Body of pancreas (tissue), 4 donors: ENCODE measurements around the gene SMARCA4. TPM values are rescaled to one million over a fixed set of nuclear protein-coding genes. Genes with fewer than 3 reads are reported as not detected.

Experiments
- ATAC-seq: fragments of 150-250 bp; one replicate; pipeline ENCODE4 v1.9.1; 2016
- DNase-seq, 4 donors: peaks; one replicate each; pipeline ENCODE4 v3.0.0-alpha.2; 2019
- H3K27ac ChIP-seq, 4 donors: fragments of 200-600 bp; sonication (generic); 1 replicate in 3 of 4; 2 replicates in 1 of 4; pipeline versions ENCODE4 v1.5.1 to v1.6.1; 2016 to 2019; ENCODE audit warnings: mild to moderate bottlenecking in 1 of 4, mixed read lengths in 1 of 4, moderate library complexity in 1 of 4
- H3K27me3 ChIP-seq, 2 donors: fragments of 200-600 bp; sonication (generic); one replicate each; pipeline ENCODE4 v1.6.0; 2016; ENCODE audit warnings: mild to moderate bottlenecking in 1 of 2
- H3K36me3 ChIP-seq, 2 donors: fragments of 200-600 bp; sonication (generic); replicated peaks in 1 of 2; 2 replicates each; pipeline ENCODE4 v1.5.1; 2016; ENCODE audit warnings: low read depth in 2 of 2; ENCODE audit not compliant: insufficient read depth in 1 of 2
- H3K4me1 ChIP-seq: fragments of 200-600 bp; sonication (generic); one replicate; pipeline ENCODE4 v1.6.0; 2016
- H3K4me3 ChIP-seq, 2 donors: fragments of 200-600 bp; sonication (generic); 1 replicate in 1 of 2; 2 replicates in 1 of 2; pipeline ENCODE4 v1.5.1; 2016 to 2019
- H3K9me3 ChIP-seq, 3 donors: fragments of 200-600 bp; sonication (generic); 1 replicate in 2 of 3; 2 replicates in 1 of 3; pipeline ENCODE4 v1.5.1; 2016
- CTCF ChIP-seq, 7 experiments: fragments of 450-650 bp in 4 of 7; fragments of 200-600 bp in 3 of 7; sonication (generic) in 3 of 7; IDR thresholded peaks; one replicate each; pipeline ENCODE4 v1.5.1; 2016 to 2019; ENCODE audit warnings: antibody characterized with exemption in 7 of 7
- POLR2A ChIP-seq, 3 donors: fragments of 450-650 bp; IDR thresholded peaks; one replicate each; pipeline ENCODE4 v1.6.1; 2016; ENCODE audit warnings: antibody characterized with exemption in 3 of 3, mild to moderate bottlenecking in 2 of 3
- WGBS, 2 donors: methylation state at CpG; one replicate each; pipeline ENCODE4 v1.1.5; 2017; 5-methylcytosine and 5-hydroxymethylcytosine counted together
- intact Hi-C: fragments of 100-400 bp; cut with DNase I; formaldehyde crosslinking; loops from one replicate; pipeline ENCODE4 v1.15.1; 2023
- total RNA-seq, 2 donors: library from RNA; depleted of rRNA; stranded (reverse); fragments of >200 nt; gene quantifications; one replicate each; pipeline ENCODE4 v1.1.0, GENCODE V29; 2016

Gene SMARCA4
- total RNA-seq, 2 donors from 2014 or later: 56.3 to 120 TPM

GRCh38 chr19:11090997-11091702, 130.3 kb downstream of the SMARCA4 start:
- no peak for DNase-seq
- WGBS, 2 donors: 26 to 31% methylated on average over 11 of the region's 11 CpGs

GRCh38 chr19:11091703-11092153, 130.9 kb downstream of the SMARCA4 start:
- Histone ChIP-seq H3K27ac (peak overlapping the region; percentile 94 to 99 (median 98)), H3K9me3 (no peaks in the 10 kb centered on the region), H3K4me3 (no peak overlapping the region), H3K36me3 (no peaks in the 10 kb centered on the region), H3K4me1 (peaks cover 86% of the 10 kb centered on the region), H3K27me3 (no peaks in the 10 kb centered on the region)
- TF ChIP-seq CTCF (IDR thresholded peaks at IDR 0.05) (no peak), POLR2A (IDR thresholded peaks at IDR 0.05) (peak in 2 of 3 donors; percentile 71 to 85)
- peak; percentile 6 for ATAC-seq
- DNase-seq: peak; percentile 68 to 85 (median 76)
- intact Hi-C loops: no loop called here
- 7 to 13% methylated on average over 8 of the region's 8 CpGs for WGBS, 2 donors

More at GRCh38 chr19:11090997-11091702, 130.3 kb downstream of the SMARCA4 start:
- ATAC-seq: no peak
- H3K27me3 ChIP-seq: no peaks in the 10 kb centered on the region
- peak overlapping the region; percentile 94 to 99 (median 98) for H3K27ac ChIP-seq
- H3K4me3 ChIP-seq: peak overlapping the region; percentile 46 to 62
- peaks cover 87% of the 10 kb centered on the region for H3K4me1 ChIP-seq
- no peaks in the 10 kb centered on the region for H3K36me3 ChIP-seq
- intact Hi-C loops: no loop called here
- TF ChIP-seq CTCF (IDR thresholded peaks at IDR 0.05) (no peak), POLR2A (IDR thresholded peaks at IDR 0.05) (no peak)
- H3K9me3 ChIP-seq: no peaks in the 10 kb centered on the region

GRCh38 chr19:11092181-11092538, 131.3 kb downstream of the SMARCA4 start:
- H3K4me1 ChIP-seq: peaks cover 83% of the 10 kb centered on the region
- TF ChIP-seq POLR2A (IDR thresholded peaks at IDR 0.05) (no peak), CTCF (IDR thresholded peaks at IDR 0.05) (no peak)
- ATAC-seq: peak; percentile 16

GRCh38 chr19:11093689-11094238, 132.9 kb downstream of the SMARCA4 start:
- ATAC-seq (no peak), DNase-seq (no peak)
- Histone ChIP-seq H3K9me3 (no peaks in the 10 kb centered on the region), H3K36me3 (no peaks in the 10 kb centered on the region), H3K4me3 (no peak overlapping the region), H3K4me1 (peaks cover 69% of the 10 kb centered on the region), H3K27ac (peak overlapping the region; percentile 92 to 99 (median 98)), H3K27me3 (no peaks in the 10 kb centered on the region)
- TF ChIP-seq POLR2A (IDR thresholded peaks at IDR 0.05) (no peak), CTCF (IDR thresholded peaks at IDR 0.05) (no peak)
- intact Hi-C loops: no loop called here
- 91 to 96% methylated on average over 15 of the region's 15 CpGs for WGBS, 2 donors

More at GRCh38 chr19:11092181-11092538, 131.3 kb downstream of the SMARCA4 start:
- no peak overlapping the region for H3K4me3 ChIP-seq
- WGBS, 2 donors: 40 to 44% methylated on average over 6 of the region's 6 CpGs
- H3K27ac ChIP-seq: peak overlapping the region; percentile 94 to 99 (median 98)
- no peaks in the 10 kb centered on the region for H3K9me3 ChIP-seq
- intact Hi-C loops: no loop called here
- H3K36me3 ChIP-seq: no peaks in the 10 kb centered on the region
- peak; percentile 40 to 68 (median 56) for DNase-seq
- no peaks in the 10 kb centered on the region for H3K27me3 ChIP-seq
